ENCODE results near the gene THSD8.

DNA sequence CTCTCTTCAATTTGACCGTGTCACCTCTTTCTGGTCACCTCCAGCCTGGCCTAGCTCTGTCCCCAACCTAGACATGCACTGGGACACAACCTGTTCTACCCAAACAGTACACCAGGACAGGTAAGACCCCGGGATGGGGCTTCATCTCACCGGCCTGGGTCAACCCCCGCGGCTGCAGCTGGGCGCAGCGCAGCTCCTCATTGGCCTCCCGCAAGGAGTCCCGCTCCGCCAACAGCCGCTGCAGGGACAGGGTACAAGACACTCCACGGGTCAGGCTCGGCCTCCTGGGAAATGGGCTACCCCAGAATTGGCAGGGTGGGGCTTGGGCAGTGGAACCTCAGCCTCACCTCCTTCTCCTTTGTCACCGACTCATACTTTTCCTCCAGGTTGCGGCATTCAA, 34.2 kb upstream of the THSD8 start:
- TF ChIP-seq, protein P1, sequence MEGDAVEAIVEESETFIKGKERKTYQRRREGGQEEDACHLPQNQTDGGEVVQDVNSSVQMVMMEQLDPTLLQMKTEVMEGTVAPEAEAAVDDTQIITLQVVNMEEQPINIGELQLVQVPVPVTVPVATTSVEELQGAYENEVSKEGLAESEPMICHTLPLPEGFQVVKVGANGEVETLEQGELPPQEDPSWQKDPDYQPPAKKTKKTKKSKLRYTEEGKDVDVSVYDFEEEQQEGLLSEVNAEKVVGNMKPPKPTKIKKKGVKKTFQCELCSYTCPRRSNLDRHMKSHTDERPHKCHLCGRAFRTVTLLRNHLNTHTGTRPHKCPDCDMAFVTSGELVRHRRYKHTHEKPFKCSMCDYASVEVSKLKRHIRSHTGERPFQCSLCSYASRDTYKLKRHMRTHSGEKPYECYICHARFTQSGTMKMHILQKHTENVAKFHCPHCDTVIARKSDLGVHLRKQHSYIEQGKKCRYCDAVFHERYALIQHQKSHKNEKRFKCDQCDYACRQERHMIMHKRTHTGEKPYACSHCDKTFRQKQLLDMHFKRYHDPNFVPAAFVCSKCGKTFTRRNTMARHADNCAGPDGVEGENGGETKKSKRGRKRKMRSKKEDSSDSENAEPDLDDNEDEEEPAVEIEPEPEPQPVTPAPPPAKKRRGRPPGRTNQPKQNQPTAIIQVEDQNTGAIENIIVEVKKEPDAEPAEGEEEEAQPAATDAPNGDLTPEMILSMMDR (IDR thresholded peaks at IDR 0.05), result no peak
- no peak for TF ChIP-seq POLR2A (IDR thresholded peaks at IDR 0.05)

Measured in testis (tissue), 2 donors.